DOHH2 (cell line): Measurements from ENCODE around the gene ADAMTS9.

Source experiments
- H3F3A ChIP-seq: fragments of 200-600 bp; sonication (generic), shearing (Covaris generic); 2 replicates; pipeline ENCODE4 v1.6.0; 2016; ENCODE audit warnings: antibody characterized with exemption, mild to moderate bottlenecking; ENCODE audit not compliant: control insufficient read depth, insufficient read depth
- H3K27ac ChIP-seq: fragments of 200-600 bp; sonication (generic); 2 replicates; pipeline ENCODE4 v1.5.1; 2014; ENCODE audit warnings: low read depth, mild to moderate bottlenecking, low read length, moderate library complexity
- H3K27me3 ChIP-seq: fragments of 200-600 bp; sonication (generic); 2 replicates; pipeline ENCODE4 v1.6.1; 2014; ENCODE audit warnings: mild to moderate bottlenecking, low read length, mixed read lengths; ENCODE audit not compliant: control insufficient read depth
- H3K36me3 ChIP-seq: fragments of 200-600 bp; sonication (generic); 2 replicates; pipeline ENCODE4 v1.6.1; 2014; ENCODE audit warnings: mild to moderate bottlenecking, low read length, moderate library complexity, mixed read lengths; ENCODE audit not compliant: control insufficient read depth
- H3K4me1 ChIP-seq: fragments of 200-600 bp; sonication (generic); 2 replicates; pipeline ENCODE4 v1.6.1; 2014; ENCODE audit warnings: mild to moderate bottlenecking, low read length, mixed read lengths; ENCODE audit not compliant: control insufficient read depth
- H3K4me2 ChIP-seq: fragments of 200-600 bp; sonication (generic); 2 replicates; pipeline ENCODE4 v1.6.0; 2014; ENCODE audit warnings: mild to moderate bottlenecking, low read length, moderate library complexity
- H3K4me3 ChIP-seq: fragments of 200-600 bp; sonication (generic); 2 replicates; pipeline ENCODE4 v1.5.1; 2014; ENCODE audit warnings: mild to moderate bottlenecking, low read length, mixed read lengths
- H3K79me2 ChIP-seq: fragments of 200-600 bp; sonication (generic); 2 replicates; pipeline ENCODE4 v1.6.1; 2014; ENCODE audit warnings: mild to moderate bottlenecking, low read length, mixed read lengths; ENCODE audit not compliant: control insufficient read depth
- H3K9me2 ChIP-seq: fragments of 200-600 bp; sonication (generic); replicated peaks from 2 replicates; pipeline ENCODE4 v1.6.1; 2014; ENCODE audit warnings: mild to moderate bottlenecking, low read length, mixed read lengths; ENCODE audit not compliant: control insufficient read depth
- H3K9me3 ChIP-seq: fragments of 200-600 bp; sonication (generic); 2 replicates; pipeline ENCODE4 v1.6.1; 2014; ENCODE audit warnings: antibody characterized with exemption, low read length, mixed read lengths; ENCODE audit not compliant: control insufficient read depth, insufficient read depth
- H4K20me1 ChIP-seq: fragments of 200-600 bp; sonication (generic); 2 replicates; pipeline ENCODE4 v1.6.0; 2014; ENCODE audit warnings: low read depth, mild to moderate bottlenecking, antibody characterized with exemption, low read length, moderate library complexity; ENCODE audit not compliant: control insufficient read depth, insufficient read depth
- CTCF ChIP-seq: fragments of 200-600 bp; sonication (generic); IDR thresholded peaks from one replicate; pipeline ENCODE4 v1.5.1; 2014; ENCODE audit warnings: antibody characterized with exemption, mild to moderate bottlenecking, low read depth, low read length; ENCODE audit not compliant: poor library complexity, severe bottlenecking
- EZH2phosphoT487 ChIP-seq: fragments of 200-600 bp; sonication (generic); IDR thresholded peaks from 2 replicates; pipeline ENCODE4 v1.6.1; 2017; ENCODE audit warnings: borderline replicate concordance, mild to moderate bottlenecking, antibody characterized with exemption, low read length, moderate library complexity, mixed read lengths

The ADAMTS9 gene

DNA sequence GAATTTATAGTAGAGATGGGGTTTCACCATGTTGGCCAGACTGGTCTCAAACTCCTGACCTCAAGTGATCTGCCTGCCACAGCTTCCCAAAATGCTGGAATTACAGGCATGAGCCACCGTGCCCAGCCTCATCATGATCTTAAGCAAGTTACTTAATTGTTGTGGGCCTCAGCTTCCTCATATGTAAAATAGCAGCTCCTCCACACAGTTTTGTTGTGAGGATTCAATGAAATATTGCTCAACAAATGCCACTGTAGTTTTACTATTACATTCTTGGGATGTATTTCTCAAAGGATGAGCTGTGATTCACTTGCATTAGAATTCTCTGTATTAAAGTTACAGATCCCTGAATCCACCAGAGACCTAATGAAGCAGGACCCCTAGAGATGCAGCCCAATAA is 168.8 kb downstream of the ADAMTS9 start:
- no peaks in the 10 kb centered on the region for H3K9me3 ChIP-seq
- no peaks in the 10 kb centered on the region for H3F3A ChIP-seq
- no peak for TF ChIP-seq EZH2phosphoT487
- TF ChIP-seq CTCF, result no peak
- H3K27ac ChIP-seq, result no peak overlapping the region
- H3K36me3 ChIP-seq, result no peaks in the 10 kb centered on the region
- no peak overlapping the region for H3K4me2 ChIP-seq
- H3K4me3 ChIP-seq, result no peak overlapping the region
- no peaks in the 10 kb centered on the region for H4K20me1 ChIP-seq
- no peaks in the 10 kb centered on the region for H3K9me2 ChIP-seq
- no peaks in the 10 kb centered on the region for H3K4me1 ChIP-seq
- H3K27me3 ChIP-seq, result no peaks in the 10 kb centered on the region
- no peaks in the 10 kb centered on the region for H3K79me2 ChIP-seq

DNA sequence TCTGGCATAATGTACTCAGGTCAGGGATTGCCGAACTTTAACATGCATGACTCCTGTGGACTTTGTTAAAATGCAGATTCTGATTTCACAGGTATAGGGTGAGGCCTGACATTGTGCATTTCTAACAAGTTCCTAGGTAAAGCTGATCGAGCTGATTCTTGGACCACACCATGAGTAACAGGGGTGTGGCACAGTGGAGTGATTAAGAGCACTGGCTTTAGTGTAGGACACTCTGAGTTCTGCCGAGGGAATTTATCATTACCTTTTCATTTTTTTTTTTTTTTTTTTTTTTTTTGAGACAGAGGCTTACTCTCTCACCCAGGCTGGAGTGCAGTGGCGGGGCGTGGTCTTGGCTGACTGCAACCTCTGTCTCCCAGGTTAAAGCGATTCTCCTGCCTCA is 169.3 kb downstream of the ADAMTS9 start:
- Histone ChIP-seq H3K27me3 (no peaks in the 10 kb centered on the region), H3K79me2 (no peaks in the 10 kb centered on the region), H3K36me3 (no peaks in the 10 kb centered on the region)

GRCh38 chr3:64514889-64515288 is 172.9 kb downstream of the ADAMTS9 start:
- Histone ChIP-seq H3K27ac (no peak overlapping the region), H3K9me2 (no peaks in the 10 kb centered on the region), H3K4me1 (no peaks in the 10 kb centered on the region), H3K4me3 (no peak overlapping the region), H3K36me3 (no peaks in the 10 kb centered on the region), H3K9me3 (no peaks in the 10 kb centered on the region), H3F3A (no peaks in the 10 kb centered on the region), H3K79me2 (no peaks in the 10 kb centered on the region), H3K27me3 (no peaks in the 10 kb centered on the region), H3K4me2 (no peak overlapping the region), H4K20me1 (no peaks in the 10 kb centered on the region)
- no peak for TF ChIP-seq EZH2phosphoT487
- no peak for TF ChIP-seq CTCF

More for the DNA sequence above, 169.3 kb downstream of the ADAMTS9 start:
- H3K4me2 ChIP-seq, result no peak overlapping the region
- no peak overlapping the region for H3K27ac ChIP-seq
- H3F3A ChIP-seq, result no peaks in the 10 kb centered on the region
- no peaks in the 10 kb centered on the region for H4K20me1 ChIP-seq
- TF ChIP-seq EZH2phosphoT487, result no peak
- H3K4me1 ChIP-seq, result no peaks in the 10 kb centered on the region
- no peak overlapping the region for H3K4me3 ChIP-seq
- no peaks in the 10 kb centered on the region for H3K9me3 ChIP-seq
- H3K9me2 ChIP-seq, result no peaks in the 10 kb centered on the region

GRCh38 chr3:64509206-64509605 is 178.6 kb downstream of the ADAMTS9 start:
- no peak overlapping the region for H3K4me2 ChIP-seq
- no peaks in the 10 kb centered on the region for H3K4me1 ChIP-seq
- H3K79me2 ChIP-seq, result no peaks in the 10 kb centered on the region
- H3K9me2 ChIP-seq, result no peaks in the 10 kb centered on the region
- H3K36me3 ChIP-seq, result no peaks in the 10 kb centered on the region
- H3K4me3 ChIP-seq, result no peak overlapping the region
- TF ChIP-seq CTCF (no peak), EZH2phosphoT487 (no peak)
- no peaks in the 10 kb centered on the region for H4K20me1 ChIP-seq
- H3K27me3 ChIP-seq, result no peaks in the 10 kb centered on the region
- no peaks in the 10 kb centered on the region for H3F3A ChIP-seq
- no peaks in the 10 kb centered on the region for H3K9me3 ChIP-seq
- no peak overlapping the region for H3K27ac ChIP-seq
